HT-29 (cell line): ENCODE data around the gene BPHL. TPM values are rescaled to one million over a fixed set of nuclear protein-coding genes. Genes with fewer than 3 reads are reported as not detected.

Experiments
- small RNA-seq: library from RNA; depleted of rRNA; stranded (forward); fragments of <200 nt; gene quantifications from one replicate; pipeline ENCODE3, GENCODE V24; 2014
- total RNA-seq: library from RNA; depleted of rRNA; stranded (reverse); fragments of >200 nt; shearing (Covaris generic); gene quantifications from 2 replicates; pipeline ENCODE4 v1.2.3, GENCODE V29; 2014; rRNA removed

Gene BPHL
- total RNA-seq, 1 experiment from 2014 or later, result 7.3 TPM

Small RNA genes within 50 kb of the gene (small RNA-seq; reads per million reads assigned to genes)
- not detected for gene RNA5SP201

Other genes starting within 250 kb of the BPHL start
- 2.0 and 2.9 TPM in 2 replicates for gene SERPINB9, start 215.4 kb upstream of the BPHL start, total RNA-seq
- gene SERPINB6, start 147.1 kb upstream of the BPHL start, total RNA-seq, result 68.0 and 74.6 TPM in 2 replicates
- gene NQO2, start 118.8 kb upstream of the BPHL start, total RNA-seq, result 24.4 and 28.5 TPM in 2 replicates
- 11.7 and 12.6 TPM in 2 replicates for gene RIPK1, start 50.2 kb upstream of the BPHL start, total RNA-seq
- 67.5 and 73.0 TPM in 2 replicates for gene TUBB2A, start 38.8 kb downstream of the BPHL start, total RNA-seq
- 1.7 and 2.5 TPM in 2 replicates for gene TUBB2B, start 108.9 kb downstream of the BPHL start, total RNA-seq
- gene PSMG4, start 140.2 kb downstream of the BPHL start, total RNA-seq, result 142 and 145 TPM in 2 replicates